Measurements from ENCODE around the gene GNS.
A peak's percentile ranks its signal among the peaks of the same experiment; 100 is the strongest.

The GNS gene

GRCh38 chr12:64678248-64678647 is 81.0 kb downstream of the GNS start:
- DNase-seq: no peak
- no peak for ATAC-seq (replicated peaks)
- Mint-ChIP-seq H3K27me3 (no peaks in the 10 kb centered on the region), H3K4me1 (peaks cover 58 to 86% of the 10 kb centered on the region in 2 donors), H3K4me3 (no peak overlapping the region), H3K9me3 (no peaks in the 10 kb centered on the region), H3K27ac (no peak overlapping the region), H3K36me3 (peaks cover 12 to 28% of the 10 kb centered on the region in 2 donors)

DNA sequence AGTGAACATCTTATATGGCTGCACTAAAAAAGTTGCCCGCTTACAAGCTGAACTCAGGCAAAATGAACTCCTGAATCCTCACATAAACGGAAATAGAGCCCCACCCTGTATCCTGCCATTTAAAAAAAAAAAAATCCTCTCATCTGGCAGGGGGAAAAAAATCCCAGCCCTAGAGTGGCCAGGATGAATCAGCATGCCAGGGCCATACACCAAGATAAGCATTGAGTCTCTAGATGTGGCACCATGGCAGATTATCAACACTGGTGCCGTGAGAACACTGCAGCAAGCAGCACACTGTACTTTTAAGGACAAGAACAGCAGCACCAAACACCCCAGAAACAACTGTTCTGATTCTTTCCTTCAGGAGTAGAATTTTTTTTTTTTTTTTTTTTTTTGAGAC is 83.4 kb downstream of the GNS start:
- peaks cover 54 to 88% of the 10 kb centered on the region in 2 donors for H3K4me1 Mint-ChIP-seq
- DNase-seq: no peak
- no peaks in the 10 kb centered on the region for H3K9me3 Mint-ChIP-seq
- no peak overlapping the region for H3K27ac Mint-ChIP-seq
- H3K36me3 Mint-ChIP-seq: peaks cover 11 to 27% of the 10 kb centered on the region in 2 donors
- ATAC-seq (replicated peaks): no peak
- no peak overlapping the region for H3K4me3 Mint-ChIP-seq
- no peaks in the 10 kb centered on the region for H3K27me3 Mint-ChIP-seq

GRCh38 chr12:64674367-64674922 is 84.8 kb downstream of the GNS start:
- no peaks in the 10 kb centered on the region for H3K9me3 Mint-ChIP-seq
- no peak for DNase-seq
- H3K36me3 Mint-ChIP-seq: peaks cover 10 to 27% of the 10 kb centered on the region in 2 donors
- no peak for ATAC-seq (replicated peaks)
- peak overlapping the region; percentile 81 for H3K27ac Mint-ChIP-seq
- peaks cover 54 to 88% of the 10 kb centered on the region in 2 donors for H3K4me1 Mint-ChIP-seq
- no peaks in the 10 kb centered on the region for H3K27me3 Mint-ChIP-seq
- peak overlapping the region in 1 of 2 donors; percentile 1 for H3K4me3 Mint-ChIP-seq

DNA sequence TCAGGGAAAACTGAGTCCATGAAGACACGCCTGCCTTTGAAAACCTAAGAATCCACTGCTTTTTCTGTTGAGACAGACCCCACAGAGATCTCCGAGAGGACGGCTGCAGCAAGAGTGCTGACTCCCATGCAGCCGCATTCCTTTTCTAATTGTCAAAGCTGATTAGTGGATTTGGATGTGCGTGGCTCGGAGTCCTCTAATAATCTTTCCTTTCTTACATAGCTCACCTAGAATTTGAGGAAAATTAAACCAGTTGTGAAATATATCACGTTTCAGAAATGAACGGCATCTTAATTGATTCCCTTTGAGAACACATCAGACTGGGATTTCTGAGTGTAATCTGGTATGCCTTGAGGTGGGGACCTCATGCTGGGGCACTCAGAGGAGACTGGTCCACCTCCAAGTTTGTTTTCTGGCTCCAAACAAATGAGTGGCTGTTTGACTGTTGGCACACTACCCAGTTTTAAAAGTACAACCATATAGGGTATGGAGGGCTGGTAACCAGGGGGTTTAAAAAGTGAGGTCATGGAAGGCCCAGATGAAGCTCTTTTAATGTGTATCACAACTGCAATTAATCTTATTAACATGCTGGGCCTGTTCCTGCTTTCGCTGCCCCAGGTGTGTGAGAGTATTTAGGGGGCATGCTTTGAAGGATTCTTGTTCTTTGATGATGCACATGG is 85.6 kb downstream of the GNS start:
- H3K27me3 Mint-ChIP-seq: no peaks in the 10 kb centered on the region
- DNase-seq: no peak
- H3K4me3 Mint-ChIP-seq: no peak overlapping the region
- ATAC-seq (replicated peaks): no peak
- no peaks in the 10 kb centered on the region for H3K9me3 Mint-ChIP-seq
- H3K4me1 Mint-ChIP-seq: peaks cover 60 to 88% of the 10 kb centered on the region in 2 donors
- peaks cover 10 to 27% of the 10 kb centered on the region in 2 donors for H3K36me3 Mint-ChIP-seq
- H3K27ac Mint-ChIP-seq: peak overlapping the region; percentile 85

DNA sequence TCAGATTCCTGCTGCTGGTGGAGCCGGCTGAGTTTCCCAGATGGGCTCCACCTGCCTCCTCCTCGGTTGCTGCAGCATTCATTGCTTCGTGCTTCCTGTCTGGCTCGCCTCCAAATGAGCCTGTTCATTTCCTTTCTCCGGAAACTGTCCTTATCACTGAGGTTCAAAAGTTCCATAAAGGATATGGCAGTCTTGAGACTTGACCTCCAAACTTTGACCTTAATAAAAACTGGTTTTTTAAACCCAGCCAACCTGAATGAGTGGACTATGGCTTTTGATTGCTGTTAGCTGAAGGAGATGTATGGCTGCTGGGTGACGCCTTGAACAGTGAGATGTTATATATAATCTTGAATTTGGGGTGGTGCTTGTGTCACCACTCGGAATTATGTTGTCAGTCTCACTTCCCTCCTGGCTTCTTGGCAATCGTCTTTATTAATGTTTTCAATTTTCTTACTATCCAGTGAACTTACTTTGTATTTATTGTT is 86.2 kb downstream of the GNS start:
- Mint-ChIP-seq H3K27me3 (no peaks in the 10 kb centered on the region), H3K27ac (peak overlapping the region; percentile 85), H3K4me3 (peak overlapping the region; percentile 59 to 72), H3K36me3 (peaks cover 10 to 32% of the 10 kb centered on the region in 2 donors), H3K4me1 (peaks cover 60 to 90% of the 10 kb centered on the region in 2 donors), H3K9me3 (no peaks in the 10 kb centered on the region)
- DNase-seq: no peak
- no peak for ATAC-seq (replicated peaks)

DNA sequence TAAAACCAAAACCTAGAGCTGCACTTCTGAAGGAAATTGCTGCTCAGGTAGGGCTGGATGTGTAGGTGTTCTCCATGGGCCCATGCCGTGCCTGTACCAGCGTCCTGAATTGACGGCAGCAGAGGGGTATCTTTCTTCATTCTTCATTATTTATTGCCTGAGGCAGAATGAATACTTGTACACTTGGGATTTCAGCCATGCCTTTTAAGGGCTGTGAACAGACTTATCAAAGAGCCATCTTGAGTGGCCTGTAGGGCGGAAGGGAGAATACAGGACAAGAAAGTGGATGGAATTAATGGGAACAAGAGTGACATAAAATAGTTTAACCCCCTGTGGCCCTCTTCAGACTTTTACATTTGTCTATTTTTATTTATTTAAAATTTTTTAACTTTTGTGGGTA is 87.5 kb downstream of the GNS start:
- Mint-ChIP-seq H3K4me3 (peak overlapping the region in 1 of 2 donors; percentile 15), H3K36me3 (peaks cover 6 to 24% of the 10 kb centered on the region in 2 donors)
- DNase-seq: no peak

DNA sequence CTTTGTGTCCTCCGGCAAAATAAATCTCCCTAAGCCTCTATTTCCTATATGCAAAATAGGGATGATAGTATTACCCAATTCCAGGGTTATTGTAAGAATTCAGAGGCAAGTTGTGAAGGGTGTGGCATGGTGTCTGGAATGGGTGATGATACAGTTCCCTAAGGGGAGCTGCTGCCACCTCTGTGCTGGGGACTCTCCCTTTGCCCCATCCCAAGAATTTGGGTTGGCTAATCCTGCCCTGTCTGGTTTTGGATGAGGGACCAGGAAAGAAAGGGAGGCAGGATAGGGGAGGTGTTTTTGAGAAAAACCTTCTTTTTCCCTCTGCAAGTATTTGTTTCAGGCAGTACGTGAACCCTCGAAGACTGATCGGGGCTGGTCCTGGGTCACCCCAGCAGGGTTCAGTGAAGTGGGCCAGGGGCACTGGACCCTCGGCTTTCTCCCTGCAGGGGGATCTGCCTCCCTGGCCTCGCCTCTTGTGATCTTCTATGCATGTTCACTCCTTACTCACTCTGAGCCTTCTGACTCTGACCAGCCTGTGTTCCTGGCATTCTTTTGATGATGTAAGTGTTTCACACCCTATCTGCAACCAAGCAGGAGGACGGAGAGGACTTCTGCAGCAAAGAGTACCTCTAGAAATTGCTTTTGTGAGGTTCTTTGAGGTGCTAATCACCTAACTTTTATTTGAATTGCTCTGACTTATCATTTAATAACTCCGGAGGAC is 88.1 kb downstream of the GNS start:
- Mint-ChIP-seq H3K4me1 (peaks cover 67 to 93% of the 10 kb centered on the region in 2 donors), H3K36me3 (peaks cover 6 to 24% of the 10 kb centered on the region in 2 donors), H3K27ac (peak overlapping the region; percentile 79), H3K4me3 (peak overlapping the region in 1 of 2 donors; percentile 15), H3K27me3 (no peaks in the 10 kb centered on the region), H3K9me3 (no peaks in the 10 kb centered on the region)
- no peak for ATAC-seq (replicated peaks)
- DNase-seq: no peak

More for the DNA sequence above, 87.5 kb downstream of the GNS start:
- no peaks in the 10 kb centered on the region for H3K9me3 Mint-ChIP-seq
- H3K27ac Mint-ChIP-seq: peak overlapping the region; percentile 79
- ATAC-seq (replicated peaks): no peak
- peaks cover 62 to 90% of the 10 kb centered on the region in 2 donors for H3K4me1 Mint-ChIP-seq
- no peaks in the 10 kb centered on the region for H3K27me3 Mint-ChIP-seq

GRCh38 chr12:64670019-64670418 is 89.2 kb downstream of the GNS start:
- H3K4me1 Mint-ChIP-seq: peaks cover 68 to 94% of the 10 kb centered on the region in 2 donors
- H3K27ac Mint-ChIP-seq: peak overlapping the region; percentile 81
- H3K4me3 Mint-ChIP-seq: peak overlapping the region; percentile 65 to 67
- no peaks in the 10 kb centered on the region for H3K9me3 Mint-ChIP-seq
- no peaks in the 10 kb centered on the region for H3K27me3 Mint-ChIP-seq
- DNase-seq (no peak), ATAC-seq (replicated peaks) (peak in 1 of 2 donors; percentile 25)
- peaks cover 6 to 24% of the 10 kb centered on the region in 2 donors for H3K36me3 Mint-ChIP-seq

GRCh38 chr12:64669270-64669842 is 89.8 kb downstream of the GNS start:
- ATAC-seq (replicated peaks) (peak; percentile 77 to 78), DNase-seq (no peak)
- Mint-ChIP-seq H3K27ac (peak overlapping the region; percentile 91), H3K4me1 (peaks cover 64 to 91% of the 10 kb centered on the region in 2 donors), H3K36me3 (peaks cover 6 to 20% of the 10 kb centered on the region in 2 donors), H3K4me3 (peak overlapping the region; percentile 82 to 85), H3K9me3 (no peaks in the 10 kb centered on the region), H3K27me3 (no peaks in the 10 kb centered on the region)

- no peaks in the 10 kb centered on the region for H3K27me3 Mint-ChIP-seq
- peak overlapping the region; percentile 81 for H3K27ac Mint-ChIP-seq
- DNase-seq (no peak), ATAC-seq (replicated peaks) (peak; percentile 19 to 25)
- peaks cover 4 to 14% of the 10 kb centered on the region in 2 donors for H3K36me3 Mint-ChIP-seq
- no peaks in the 10 kb centered on the region for H3K9me3 Mint-ChIP-seq
- H3K4me1 Mint-ChIP-seq: peaks cover 55 to 87% of the 10 kb centered on the region in 2 donors
- H3K4me3 Mint-ChIP-seq: no peak overlapping the region
Observed at GRCh38 chr12:64667793-64668192, 91.4 kb downstream of the GNS start.

GRCh38 chr12:64666054-64666914 is 92.9 kb downstream of the GNS start:
- Mint-ChIP-seq H3K27ac (peak overlapping the region; percentile 93), H3K27me3 (no peaks in the 10 kb centered on the region)

DNA sequence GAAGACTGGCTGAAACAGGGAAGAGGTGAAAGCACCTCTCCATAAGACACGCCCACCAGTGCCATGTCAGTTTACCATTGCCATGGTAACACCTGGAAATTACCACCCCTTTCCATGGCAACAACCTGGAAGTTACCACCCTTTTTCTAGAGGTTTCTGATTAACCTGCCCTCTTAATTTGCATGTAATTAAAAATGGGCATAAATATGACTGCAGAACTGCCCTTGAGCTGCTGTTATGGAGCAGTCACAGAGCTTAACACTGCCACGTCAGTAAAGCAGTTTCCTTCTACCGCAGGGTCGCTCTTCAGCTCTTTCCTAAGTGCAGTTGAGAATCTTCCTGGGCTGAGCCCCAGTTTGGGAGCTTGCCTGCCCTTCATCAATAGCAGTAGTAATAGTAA is 93.7 kb downstream of the GNS start:
- Mint-ChIP-seq H3K36me3 (peaks cover 2 to 19% of the 10 kb centered on the region in 2 donors), H3K4me1 (peaks cover 58 to 85% of the 10 kb centered on the region in 2 donors), H3K27me3 (no peaks in the 10 kb centered on the region), H3K27ac (peak overlapping the region; percentile 93), H3K4me3 (peak overlapping the region; percentile 45 to 63), H3K9me3 (no peaks in the 10 kb centered on the region)
- DNase-seq (peak; percentile 20), ATAC-seq (replicated peaks) (peak; percentile 45 to 46)

More at GRCh38 chr12:64666054-64666914, 92.9 kb downstream of the GNS start:
- no peak for DNase-seq
- H3K9me3 Mint-ChIP-seq: no peaks in the 10 kb centered on the region
- H3K4me1 Mint-ChIP-seq: peaks cover 56 to 87% of the 10 kb centered on the region in 2 donors
- peaks cover 2 to 13% of the 10 kb centered on the region in 2 donors for H3K36me3 Mint-ChIP-seq
- ATAC-seq (replicated peaks): peak; percentile 30 to 41
- H3K4me3 Mint-ChIP-seq: peak overlapping the region; percentile 46 to 63

Data from stimulated activated naive B cell treated with anti-CD40 and anti-IgM and Interleukin-4, amounts not matched to agents 10 μg/mL and 1 μg/mL and 100 μg/mL, for 72 hours (primary cell).